HG03342 (cell line): Measurements from ENCODE around the gene CSGALNACT2.
"Not testable (repeated sequence)": the region's sequence is repeated elsewhere in the genome, so short reads cannot be mapped to it uniquely, and the experiment has no call there.

Experiments
- ATAC-seq: cut with Tn5 transposase; IDR thresholded peaks from one replicate; pipeline ENCODE4 v1.9.1; 2021; ENCODE audit warnings: mild to moderate bottlenecking, moderate library complexity; ENCODE audit not compliant: unreplicated experiment

Gene CSGALNACT2

GRCh38 chr10:43138021-43138756, at the start of gene CSGALNACT2:
Gene CSGALNACT2, plus strand, starts transcription at chr10:43138445. Its CDS starts 16,705 bp downstream, at chr10:43155150.
- ATAC-seq: peak; percentile 73

- no peak for ATAC-seq
Measured at GRCh38 chr10:43089519-43089918, 48.7 kb upstream of the CSGALNACT2 start.

- no peak for ATAC-seq
Measured at GRCh38 chr10:43090188-43090587, 48.1 kb upstream of the CSGALNACT2 start.

GRCh38 chr10:43090664-43091063, 47.6 kb upstream of the CSGALNACT2 start:
- ATAC-seq: no peak

- no peak for ATAC-seq
Measured at GRCh38 chr10:43091846-43092245, 46.4 kb upstream of the CSGALNACT2 start.

GRCh38 chr10:43093423-43094076, 44.7 kb upstream of the CSGALNACT2 start:
- no peak for ATAC-seq

- no peak for ATAC-seq
Measured at GRCh38 chr10:43094085-43094484, 44.2 kb upstream of the CSGALNACT2 start.

- not testable (repeated sequence) for ATAC-seq
Measured at GRCh38 chr10:43099339-43099738, 38.9 kb upstream of the CSGALNACT2 start.

GRCh38 chr10:43099928-43100327, 38.3 kb upstream of the CSGALNACT2 start:
- no peak for ATAC-seq

- no peak for ATAC-seq
Measured at GRCh38 chr10:43100366-43100765, 37.9 kb upstream of the CSGALNACT2 start.

- no peak for ATAC-seq
Measured at GRCh38 chr10:43102063-43102828, 36.0 kb upstream of the CSGALNACT2 start.

GRCh38 chr10:43105102-43105955, 32.9 kb upstream of the CSGALNACT2 start:
- ATAC-seq: peak; percentile 88

- ATAC-seq: no peak
Measured at GRCh38 chr10:43105956-43106229, 32.4 kb upstream of the CSGALNACT2 start.

GRCh38 chr10:43106256-43107091, 31.8 kb upstream of the CSGALNACT2 start:
- ATAC-seq: no peak

GRCh38 chr10:43108951-43109350, 29.3 kb upstream of the CSGALNACT2 start:
- no peak for ATAC-seq

GRCh38 chr10:43109671-43110249, 28.5 kb upstream of the CSGALNACT2 start:
- no peak for ATAC-seq

- ATAC-seq: peak; percentile 44
Measured at GRCh38 chr10:43110338-43111071, 27.7 kb upstream of the CSGALNACT2 start.

GRCh38 chr10:43111101-43111500, 27.1 kb upstream of the CSGALNACT2 start:
- no peak for ATAC-seq
